Measurements from ENCODE around the gene MIF. TPM values are rescaled to one million over a fixed set of nuclear protein-coding genes. Genes with fewer than 3 reads are reported as not detected.

MIF gene
- total RNA-seq, 1 experiment from 2014 or later, result 1,068 TPM

DNA sequence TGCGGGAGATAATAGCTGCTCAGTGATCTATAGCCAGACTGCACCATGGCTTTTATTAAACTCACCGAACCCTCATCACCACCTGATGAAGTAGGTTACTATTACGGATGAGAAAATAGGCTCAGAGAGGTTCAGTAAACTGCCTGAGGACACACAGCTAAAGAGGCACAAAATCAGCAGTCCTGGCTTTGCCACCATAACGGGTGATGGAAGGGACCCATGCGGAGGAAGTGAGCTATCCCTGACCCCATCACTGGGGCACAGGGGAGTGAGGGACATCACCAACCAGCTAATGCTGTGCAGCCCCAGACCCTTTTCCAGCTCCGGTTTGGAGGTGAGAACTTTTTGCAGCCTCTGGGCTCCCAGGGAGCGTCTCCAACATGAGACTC lies 48.1 kb upstream of the MIF start:
- Mint-ChIP-seq H3K4me3 (no peak overlapping the region), H3K4me1 (peaks cover 34 to 52% of the 10 kb centered on the region in 2 experiments), H3K27me3 (ENCODE audit: low read depth) (peaks cover 25% of the 10 kb centered on the region), H3K9me3 (no peaks in the 10 kb centered on the region; a peak in 1 of 5 replicates), H3K27ac (no peak overlapping the region), H3K36me3 (ENCODE audit: insufficient read depth in 1 of 3, low read depth in 3 of 3) (no peaks in the 10 kb centered on the region)
- WGBS (ENCODE audit: extremely low coverage, insufficient read length, low lambda C conversion rate), result no CpG with 5 or more reads among the region's 7 CpGs
- Histone ChIP-seq H3K79me2 (ENCODE audit: insufficient read depth, low read length) (no peaks in the 10 kb centered on the region), H3K4ac (ENCODE audit: low read depth, low read length) (no peak overlapping the region), H3K4me1 (ENCODE audit: insufficient read depth, low read length) (no peaks in the 10 kb centered on the region; the same call in 1 of the 2 replicates), H4K5ac (ENCODE audit: insufficient read length, low read depth, low read length) (no peak overlapping the region), H2AK5ac (ENCODE audit: insufficient read length, low read length) (no peak overlapping the region), H3K23ac (ENCODE audit: insufficient read length, low read depth, low read length) (no peak overlapping the region), H3K4me2 (ENCODE audit: insufficient read depth, insufficient read length, low read length) (no peak overlapping the region), H2BK15ac (ENCODE audit: low read depth, low read length) (no peak overlapping the region), H3K56ac (ENCODE audit: insufficient read length, low read depth, low read length) (no peak overlapping the region), H2BK5ac (ENCODE audit: insufficient read length, low read length) (no peak overlapping the region), H3K14ac (ENCODE audit: insufficient read depth, low read length) (no peak overlapping the region), H4K20me1 (ENCODE audit: control insufficient read depth, insufficient read depth, insufficient read length) (no peaks in the 10 kb centered on the region), H3T11ph (ENCODE audit: low read length) (no peak overlapping the region), H3K27ac (ENCODE audit: insufficient read length, low read depth, low read length) (no peak overlapping the region), H3K9ac (ENCODE audit: extremely low read depth, insufficient read length, low read length) (no peak overlapping the region), H3K18ac (ENCODE audit: insufficient read length, low read depth, low read length) (no peak overlapping the region), H3K27me3 (ENCODE audit: insufficient read depth, low read length) (no peaks in the 10 kb centered on the region), H3K79me1 (ENCODE audit: insufficient read depth, low read depth, low read length, poor library complexity, severe bottlenecking) (no peaks in the 10 kb centered on the region), H2BK20ac (ENCODE audit: low read depth, low read length, poor library complexity, severe bottlenecking) (no peak overlapping the region), H2BK12ac (ENCODE audit: insufficient read length, low read depth, low read length) (no peak overlapping the region), H3K9me3 (ENCODE audit: control insufficient read depth, low read depth, low read length) (no peaks in the 10 kb centered on the region), H2AFZ (ENCODE audit: low read length) (no peak overlapping the region), H4K91ac (ENCODE audit: insufficient read length, low read depth, low read length) (no peak overlapping the region), H4K8ac (replicated peaks; ENCODE audit: insufficient read length, low read depth, low read length) (no peak overlapping the region), H3K23me2 (ENCODE audit: insufficient read length, low read depth, low read length, poor library complexity, severe bottlenecking) (peaks cover 3% of the 10 kb centered on the region), H2BK120ac (ENCODE audit: low read depth, low read length, poor library complexity, severe bottlenecking) (no peak overlapping the region)
- no peak for DNase-seq
- no peak for TF ChIP-seq CTCF (conservative IDR thresholded peaks at IDR 0.05)
